Measurements from ENCODE around the gene CCDC54. TPM values are rescaled to one million over a fixed set of nuclear protein-coding genes. Genes with fewer than 3 reads are reported as not detected.

The CCDC54 gene
- total RNA-seq, 1 donor from 2014 or later, result not detected

GRCh38 chr3:107426223-107426622 is 49.0 kb downstream of the CCDC54 start:
- Histone ChIP-seq H3K9ac (no peak overlapping the region), H3K4me1 (peaks cover 6% of the 10 kb centered on the region), H4K20me1 (ENCODE audit: low read depth) (no peaks in the 10 kb centered on the region), H3K27ac (no peak overlapping the region), H3K4me2 (no peak overlapping the region), H3K9me3 (ENCODE audit: low read depth) (no peaks in the 10 kb centered on the region), H3K36me3 (no peaks in the 10 kb centered on the region), H3F3A (ENCODE audit: low read depth) (peaks cover 13% of the 10 kb centered on the region), H3K27me3 (peaks cover 28% of the 10 kb centered on the region), H3K4me3 (no peak overlapping the region), H2AFZ (replicated peaks) (no peak overlapping the region), H3K79me2 (ENCODE audit: low read depth) (no peaks in the 10 kb centered on the region)
- no peak overlapping the region for H3K4me3 Mint-ChIP-seq
- H3K27me3 Mint-ChIP-seq (ENCODE audit: insufficient read depth, low read depth), result peaks cover 6% of the 10 kb centered on the region
- no peaks in the 10 kb centered on the region for H3K36me3 Mint-ChIP-seq
- H3K27ac Mint-ChIP-seq, result no peak overlapping the region
- no peak for DNase-seq (ENCODE audit: low spot score)
- H3K4me1 Mint-ChIP-seq, result peaks cover 11% of the 10 kb centered on the region
- TF ChIP-seq EZH2phosphoT487 (IDR thresholded peaks at IDR 0.05) (no peak), EZH2 (IDR thresholded peaks at IDR 0.05) (no peak)
- no peaks in the 10 kb centered on the region for H3K9me3 Mint-ChIP-seq

Other genes starting within 250 kb of the CCDC54 start
- gene BBX, start 145.5 kb downstream of the CCDC54 start, total RNA-seq (ENCODE audit: low replicate concordance), result 66.1 and 110 TPM in 2 replicates

All from neural progenitor cell (in vitro differentiated cells).